ENCODE data around the gene LDHAL6B. TPM values are rescaled to one million over a fixed set of nuclear protein-coding genes. Genes with fewer than 3 reads are reported as not detected.
"Not testable (repeated sequence)": the region's sequence is repeated elsewhere in the genome, so short reads cannot be mapped to it uniquely, and the experiment has no call there.

Gene LDHAL6B
- not detected for total RNA-seq
- long read RNA-seq, result 0 reads

GRCh38 chr15:59206623-59207183 is at the start of gene LDHAL6B:
TSS of gene LDHAL6B (plus strand) at chr15:59206843. CDS start at chr15:59206941, 98 bp downstream.
- DNase-seq (ENCODE audit: low spot score), result no peak

DNA sequence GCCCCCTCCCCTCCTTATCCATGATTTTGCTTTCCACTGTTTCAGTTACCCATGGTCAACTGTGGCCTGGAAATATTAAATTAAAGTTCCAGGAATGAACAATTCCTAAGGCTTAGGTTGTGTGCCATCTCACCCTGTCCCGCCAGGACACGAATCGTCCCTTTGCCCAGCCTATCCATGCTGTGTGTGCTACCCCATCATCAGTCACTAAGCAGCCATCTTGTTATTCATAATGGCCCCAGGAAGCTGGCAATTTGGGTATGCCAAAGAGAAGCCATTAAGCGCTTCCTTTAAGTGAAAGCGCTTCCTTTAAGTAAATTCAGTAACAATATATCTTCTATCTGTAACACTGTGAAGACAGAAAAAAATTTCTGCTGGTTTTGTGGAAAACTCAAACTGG is 49.2 kb upstream of the LDHAL6B start:
- no peak for DNase-seq (ENCODE audit: low spot score)

DNA sequence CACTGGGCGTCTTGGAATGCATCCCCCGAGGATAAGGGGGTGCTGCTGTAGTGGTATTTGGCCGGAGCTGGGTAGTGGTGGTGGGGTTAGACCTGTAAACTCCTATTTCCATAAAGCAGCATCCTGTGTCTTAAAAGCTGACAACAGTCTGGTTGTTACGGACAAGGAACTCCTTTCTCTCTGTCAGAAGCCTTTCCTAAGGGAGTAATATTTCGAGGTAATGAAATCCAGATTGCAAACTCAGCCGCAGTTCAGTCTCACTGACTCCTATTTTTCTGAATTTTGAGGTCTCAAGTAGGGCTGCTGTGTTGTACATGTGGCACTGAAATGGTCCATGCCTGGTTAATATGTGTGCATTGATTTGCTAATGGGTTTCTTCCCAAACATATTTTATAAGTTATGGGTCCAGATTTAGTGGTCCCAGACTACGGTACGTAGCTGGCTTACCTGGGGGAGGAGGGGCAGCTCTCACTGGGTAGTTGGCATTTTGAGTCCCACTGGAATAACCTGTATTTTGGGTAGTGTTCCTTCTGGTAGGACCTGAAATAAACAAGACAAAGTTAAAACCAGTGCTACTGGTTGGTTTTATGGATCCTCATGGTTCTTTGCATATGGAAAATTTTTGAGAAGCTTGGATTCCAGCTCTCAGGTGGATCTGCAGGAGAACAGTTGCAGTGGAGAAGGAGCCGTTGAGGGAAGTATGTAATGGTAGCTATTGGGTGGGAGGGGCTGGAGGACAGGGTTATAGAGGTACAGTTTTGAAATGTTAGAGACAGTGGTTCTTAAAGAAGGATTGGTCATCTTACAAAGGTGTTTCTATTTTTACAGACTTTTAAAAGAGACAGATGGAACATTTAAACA is 48.6 kb upstream of the LDHAL6B start:
- DNase-seq (ENCODE audit: low spot score), result no peak

GRCh38 chr15:59158701-59159034 is 48.0 kb upstream of the LDHAL6B start:
- no peak for DNase-seq (ENCODE audit: low spot score)

DNA sequence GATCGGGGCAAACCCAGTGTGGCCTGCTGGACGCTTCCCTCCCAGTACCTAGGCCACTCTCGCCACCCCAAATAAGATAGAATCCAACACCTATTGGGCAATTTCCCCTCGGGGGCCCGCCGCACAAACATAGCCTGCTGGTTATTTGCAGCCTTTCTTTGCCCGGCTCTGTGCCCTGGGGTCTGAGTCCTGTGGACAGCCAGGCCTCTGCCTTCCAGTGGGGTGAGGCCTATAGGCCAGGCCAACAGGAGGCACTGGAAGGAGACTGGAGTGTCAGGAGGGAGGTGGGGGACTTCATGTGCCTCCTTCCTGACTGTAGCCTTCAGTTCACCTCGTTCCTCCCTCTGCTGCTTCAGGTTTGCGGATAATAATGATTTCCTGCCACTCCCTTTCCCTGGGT is 47.4 kb upstream of the LDHAL6B start:
- DNase-seq (ENCODE audit: low spot score), result no peak

- DNase-seq (ENCODE audit: low spot score), result no peak
These were observed 45.6 kb upstream of the LDHAL6B start for GRCh38 chr15:59160880-59161593.

DNA sequence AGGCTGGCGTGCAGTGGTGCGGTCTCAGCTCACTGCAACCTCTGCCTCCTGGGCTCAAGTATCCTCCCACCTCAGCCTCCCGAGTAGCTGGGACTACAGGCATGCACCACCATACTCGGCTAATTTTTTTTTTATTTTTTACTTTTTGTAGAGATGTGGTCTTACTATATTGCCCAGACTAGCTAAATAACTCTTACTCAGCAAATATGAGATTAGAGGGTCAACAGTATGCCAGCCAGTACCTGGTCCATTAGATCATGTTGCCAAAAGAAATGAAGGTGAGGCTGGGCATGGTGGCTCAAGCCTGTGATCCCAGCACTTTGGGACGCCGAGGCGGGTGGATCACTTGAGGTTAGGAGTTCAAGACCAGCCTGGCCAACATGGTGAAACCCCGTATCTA is 44.6 kb upstream of the LDHAL6B start:
- DNase-seq (ENCODE audit: low spot score), result not testable (repeated sequence)

- no peak for DNase-seq (ENCODE audit: low spot score)
These were observed 40.9 kb upstream of the LDHAL6B start for GRCh38 chr15:59165726-59166125.

DNA sequence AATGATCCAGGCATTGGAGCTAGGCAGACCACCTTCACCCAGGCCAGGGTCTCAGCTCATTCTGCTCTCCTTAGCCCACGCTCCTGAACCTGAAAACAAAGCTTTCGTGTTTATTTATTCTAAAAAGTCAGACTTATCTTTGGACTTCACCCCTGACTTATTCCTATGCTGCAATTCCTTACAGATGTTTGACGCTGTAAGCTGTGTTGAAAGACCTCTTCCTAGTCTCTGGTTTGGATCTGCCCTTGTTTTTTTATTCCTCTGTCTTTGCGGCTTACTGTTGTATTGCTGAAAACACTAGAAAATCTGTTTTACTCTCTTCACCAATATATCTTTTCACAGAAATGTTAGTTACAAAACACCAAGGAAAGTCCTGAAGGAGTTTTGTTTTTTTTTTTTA is 40.5 kb upstream of the LDHAL6B start:
- no peak for DNase-seq (ENCODE audit: low spot score)

DNA sequence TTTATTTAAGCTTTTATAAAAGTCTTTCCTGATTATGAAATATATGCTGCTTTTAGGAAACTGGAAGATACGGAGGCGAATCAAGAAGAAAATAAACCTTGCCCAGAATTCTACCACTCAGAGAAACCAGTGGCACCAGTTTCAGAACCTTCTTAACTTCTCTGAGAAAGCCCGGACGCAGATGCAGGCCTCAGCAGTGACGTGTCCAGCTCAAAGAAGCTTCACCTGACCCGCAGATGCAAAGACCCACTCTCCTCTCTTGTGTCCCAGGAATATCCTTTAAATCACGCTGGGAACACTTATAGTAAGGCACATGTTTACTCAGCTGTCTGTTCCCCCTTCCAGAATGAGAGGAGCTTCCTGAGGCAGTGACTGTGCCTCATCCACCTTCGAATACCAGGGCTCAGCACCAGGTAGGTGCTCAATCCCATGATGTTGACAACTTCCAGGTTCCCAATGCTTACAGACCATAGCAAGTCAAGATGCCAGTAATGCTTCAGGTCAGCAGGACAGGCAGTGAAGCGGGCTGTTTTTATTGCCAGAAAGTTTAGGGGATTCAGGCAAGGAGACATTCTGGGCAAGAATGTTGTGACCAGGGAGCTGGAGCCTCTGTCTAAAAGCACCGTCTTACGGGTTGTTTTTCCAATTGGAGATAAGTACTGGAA is 39.9 kb upstream of the LDHAL6B start:
- DNase-seq (ENCODE audit: low spot score), result no peak

- DNase-seq (ENCODE audit: low spot score), result no peak
These were observed 38.1 kb upstream of the LDHAL6B start for GRCh38 chr15:59168536-59168935.

GRCh38 chr15:59169251-59169708 is 37.4 kb upstream of the LDHAL6B start:
- no peak for DNase-seq (ENCODE audit: low spot score)

DNA sequence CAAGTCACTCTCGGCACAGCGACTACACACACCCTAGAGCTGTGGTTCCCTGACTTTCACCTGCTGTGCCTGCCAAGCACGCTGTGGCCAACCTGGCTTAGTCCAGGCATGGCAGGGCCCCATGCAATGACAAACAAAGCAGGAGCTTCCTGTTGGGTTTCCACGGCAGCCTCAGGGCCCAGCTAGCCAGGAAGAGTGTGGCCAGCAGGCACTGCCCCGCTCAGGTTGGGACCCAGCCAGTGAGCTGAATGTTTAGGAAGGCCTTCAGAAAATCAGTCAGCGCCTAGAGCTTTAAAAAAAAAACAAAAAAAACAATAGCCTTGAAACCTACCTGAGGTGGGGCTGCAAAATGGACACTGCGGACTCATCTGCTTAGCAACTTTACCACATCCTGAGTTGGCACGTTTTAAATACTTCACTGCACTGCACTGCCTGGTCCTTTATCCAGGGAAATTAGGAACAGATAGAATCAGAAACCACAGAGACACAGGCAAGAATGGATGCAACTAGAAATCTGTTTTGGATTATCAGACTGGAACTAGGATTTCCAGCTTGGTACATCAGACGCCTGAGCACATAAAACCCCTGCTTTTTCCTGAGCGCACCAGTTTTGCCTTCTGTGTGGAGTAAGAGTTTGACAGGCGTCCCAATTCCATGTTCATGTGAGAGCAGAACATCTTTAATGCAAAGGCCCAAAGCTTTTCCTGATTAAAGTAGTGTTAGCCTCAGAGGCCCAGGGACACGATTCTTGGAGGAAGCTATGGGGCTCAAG is 36.2 kb upstream of the LDHAL6B start:
- no peak for DNase-seq (ENCODE audit: low spot score)

DNA sequence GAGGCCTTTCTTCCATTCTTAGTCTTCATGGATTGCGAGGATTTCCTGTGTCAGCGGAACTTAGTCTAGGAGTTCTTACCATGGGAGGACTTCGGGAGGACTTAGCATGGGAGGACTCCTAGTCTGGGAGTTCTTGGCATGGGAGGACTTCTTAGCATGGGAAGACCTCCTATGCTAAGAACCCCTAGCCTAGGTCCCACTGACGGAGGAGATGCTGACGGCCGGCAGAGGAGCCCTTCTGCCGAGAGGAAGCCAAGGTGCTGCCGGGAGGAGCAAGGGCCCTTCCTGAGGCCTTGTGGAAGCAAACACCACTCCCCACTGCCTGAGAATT is 35.6 kb upstream of the LDHAL6B start:
- no peak for DNase-seq (ENCODE audit: low spot score)

DNA sequence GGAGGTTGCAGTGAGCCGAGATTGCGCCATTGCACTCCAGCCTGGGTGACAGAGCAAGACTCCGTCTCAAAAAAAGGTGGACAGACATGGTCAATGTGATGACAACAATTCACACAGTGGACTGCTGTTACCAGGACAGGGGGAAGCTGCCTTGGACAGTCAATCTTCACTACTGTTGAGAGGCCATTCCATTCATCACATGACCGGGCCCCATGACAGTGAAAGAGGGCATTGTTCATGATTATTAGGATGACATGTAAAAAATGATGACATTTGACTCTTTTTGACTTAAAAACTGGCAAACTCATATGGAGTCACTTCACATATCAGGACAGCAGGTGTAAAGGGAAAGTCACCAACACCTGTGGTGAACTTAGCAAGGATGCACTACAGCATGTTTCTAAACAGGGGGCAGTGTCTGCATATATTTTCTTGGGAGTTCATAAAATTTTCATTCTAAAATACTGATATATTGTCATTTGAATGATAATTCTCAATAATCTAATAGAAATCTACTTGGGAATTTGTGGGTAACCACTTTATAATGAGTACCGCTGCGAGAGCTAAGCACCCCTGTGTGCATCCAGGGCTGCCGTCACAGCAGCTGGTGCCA is 34.2 kb upstream of the LDHAL6B start:
- DNase-seq (ENCODE audit: low spot score), result no peak

GRCh38 chr15:59173194-59173593 is 33.4 kb upstream of the LDHAL6B start:
- DNase-seq (ENCODE audit: low spot score), result no peak

DNA sequence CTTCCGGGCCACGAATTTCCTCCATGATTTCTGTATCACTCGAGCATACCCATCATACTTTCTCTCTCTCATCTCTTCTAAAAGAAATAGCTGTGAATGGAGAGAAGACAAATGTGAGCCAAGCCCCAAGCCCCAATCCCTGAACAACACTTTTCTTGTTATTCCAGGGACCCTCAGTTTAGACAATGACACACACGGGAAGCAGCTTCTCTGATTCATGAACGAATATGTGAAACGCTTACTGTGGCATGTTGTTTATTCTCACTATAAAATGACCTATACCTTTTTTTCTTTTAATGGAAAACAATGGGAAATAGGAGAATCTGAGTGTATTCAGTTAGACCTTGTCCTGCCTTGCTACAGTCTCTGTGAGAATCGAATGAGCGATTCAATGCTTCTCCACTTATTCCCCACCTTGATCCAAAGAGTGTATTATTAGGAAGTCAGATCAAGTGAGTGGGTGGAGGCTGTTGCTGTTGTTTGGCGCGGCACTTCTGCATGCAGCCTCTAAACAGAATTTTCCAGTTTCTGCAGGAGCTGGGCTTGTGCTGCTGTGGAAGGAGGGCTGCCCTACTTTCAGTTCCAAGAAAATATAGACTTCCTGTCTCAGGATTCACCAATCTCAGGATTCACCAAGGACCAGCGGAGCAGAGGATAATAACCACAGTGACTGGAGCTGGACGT is 32.4 kb upstream of the LDHAL6B start:
- no peak for DNase-seq (ENCODE audit: low spot score)

DNA sequence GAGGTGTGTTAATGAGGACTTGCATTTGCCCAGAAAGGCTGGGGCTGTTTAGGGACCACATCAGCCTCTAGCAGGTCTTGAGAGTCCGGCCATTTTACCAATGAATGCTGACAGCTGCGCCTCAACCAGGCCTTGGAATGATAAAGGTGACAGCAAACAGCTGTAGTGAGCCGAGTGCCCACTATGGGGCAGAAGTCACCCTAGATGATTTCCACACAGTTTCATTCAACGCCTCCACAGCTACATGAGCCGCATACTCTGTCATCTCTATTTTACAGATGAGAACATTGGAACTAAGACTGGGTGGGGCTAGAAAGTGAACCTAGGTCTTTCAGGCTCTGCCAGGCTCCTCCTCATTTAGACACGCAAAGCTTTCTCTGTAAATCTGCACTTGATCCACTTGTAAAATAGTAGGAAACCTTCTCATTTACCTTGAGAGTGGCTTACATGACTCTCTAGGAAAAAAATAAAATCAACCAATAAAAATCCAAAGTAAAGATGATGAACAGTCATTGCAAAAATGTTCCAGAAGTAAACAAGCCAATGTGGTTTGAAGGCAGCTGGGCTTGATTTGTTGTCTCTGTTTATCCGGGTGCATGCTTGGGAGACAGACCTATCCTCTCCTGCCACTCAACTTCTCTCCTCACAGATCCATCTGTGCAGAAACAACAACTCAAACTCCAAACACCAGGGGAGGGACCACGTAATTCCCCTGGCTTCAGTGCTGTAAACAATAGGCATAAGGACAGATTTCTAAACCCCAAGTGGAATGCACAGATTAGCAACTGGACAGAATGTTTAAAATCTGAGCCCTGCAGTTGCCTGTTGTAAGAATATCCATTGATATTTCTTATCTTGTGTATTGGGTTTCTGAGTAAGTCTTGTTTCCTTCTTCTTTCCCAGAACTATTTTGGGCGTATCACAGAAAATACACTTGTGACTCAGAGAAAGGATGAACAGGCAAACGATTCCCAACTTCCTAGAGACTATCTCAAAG is 31.5 kb upstream of the LDHAL6B start:
- DNase-seq (ENCODE audit: low spot score), result no peak
